ENCODE measurements around the gene CLDN22. TPM values are rescaled to one million over a fixed set of nuclear protein-coding genes. Genes with fewer than 3 reads are reported as not detected.
A peak's percentile ranks its signal among the peaks of the same experiment; 100 is the strongest.
"Not testable (repeated sequence)": the region's sequence is repeated elsewhere in the genome, so short reads cannot be mapped to it uniquely, and the experiment has no call there.

CLDN22 gene
- total and polyA plus RNA-seq, 10 donors = not detected

DNA sequence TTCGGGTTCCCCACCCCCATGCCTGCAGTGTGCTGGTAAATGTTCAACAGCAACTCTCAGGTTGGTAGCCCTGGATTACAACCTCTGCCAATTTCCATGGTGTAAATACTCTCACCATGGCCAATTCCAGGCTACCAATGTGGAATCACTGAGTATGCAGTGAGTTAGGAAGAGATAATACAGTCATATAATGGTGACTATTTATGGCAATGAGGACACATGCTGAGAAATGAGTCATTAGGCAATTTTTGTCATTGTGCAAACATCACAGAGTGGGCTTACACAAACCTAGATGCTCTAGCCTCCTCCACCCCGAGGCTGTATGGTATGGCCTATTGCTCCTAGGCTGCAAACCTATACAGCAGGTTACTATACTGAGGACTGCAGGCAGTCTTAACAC, 6.8 kb upstream of the CLDN22 start:
- WGBS, 5 donors = 37 to 82% (median 75%) methylated on average over 2 of the region's 2 CpGs
- Histone ChIP-seq H3K27me3 (replicated peaks in 1 of 7) (no peaks in the 10 kb centered on the region), H3K27ac (no peak overlapping the region), H3K4me3 (no peak overlapping the region), H3K4me1 (no peaks in the 10 kb centered on the region), H3K36me3 (no peaks in the 10 kb centered on the region), H3K9me3 (peaks cover 0 to 12% (median 0%) of the 10 kb centered on the region in 8 donors)
- TF ChIP-seq, protein P1, sequence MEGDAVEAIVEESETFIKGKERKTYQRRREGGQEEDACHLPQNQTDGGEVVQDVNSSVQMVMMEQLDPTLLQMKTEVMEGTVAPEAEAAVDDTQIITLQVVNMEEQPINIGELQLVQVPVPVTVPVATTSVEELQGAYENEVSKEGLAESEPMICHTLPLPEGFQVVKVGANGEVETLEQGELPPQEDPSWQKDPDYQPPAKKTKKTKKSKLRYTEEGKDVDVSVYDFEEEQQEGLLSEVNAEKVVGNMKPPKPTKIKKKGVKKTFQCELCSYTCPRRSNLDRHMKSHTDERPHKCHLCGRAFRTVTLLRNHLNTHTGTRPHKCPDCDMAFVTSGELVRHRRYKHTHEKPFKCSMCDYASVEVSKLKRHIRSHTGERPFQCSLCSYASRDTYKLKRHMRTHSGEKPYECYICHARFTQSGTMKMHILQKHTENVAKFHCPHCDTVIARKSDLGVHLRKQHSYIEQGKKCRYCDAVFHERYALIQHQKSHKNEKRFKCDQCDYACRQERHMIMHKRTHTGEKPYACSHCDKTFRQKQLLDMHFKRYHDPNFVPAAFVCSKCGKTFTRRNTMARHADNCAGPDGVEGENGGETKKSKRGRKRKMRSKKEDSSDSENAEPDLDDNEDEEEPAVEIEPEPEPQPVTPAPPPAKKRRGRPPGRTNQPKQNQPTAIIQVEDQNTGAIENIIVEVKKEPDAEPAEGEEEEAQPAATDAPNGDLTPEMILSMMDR (IDR thresholded peaks at IDR 0.05 in 8 of 11, conservative IDR thresholded peaks at IDR 0.05 in 3 of 11) = no peak
- TF ChIP-seq POLR2A (IDR thresholded peaks at IDR 0.05) = no peak
- TF ChIP-seq POLR2AphosphoS5 (IDR thresholded peaks at IDR 0.05) = no peak
- no peak for DNase-seq
- intact Hi-C loops (cut with DNase I; ENCODE audit: low total_unique reads) = no loop called here

DNA sequence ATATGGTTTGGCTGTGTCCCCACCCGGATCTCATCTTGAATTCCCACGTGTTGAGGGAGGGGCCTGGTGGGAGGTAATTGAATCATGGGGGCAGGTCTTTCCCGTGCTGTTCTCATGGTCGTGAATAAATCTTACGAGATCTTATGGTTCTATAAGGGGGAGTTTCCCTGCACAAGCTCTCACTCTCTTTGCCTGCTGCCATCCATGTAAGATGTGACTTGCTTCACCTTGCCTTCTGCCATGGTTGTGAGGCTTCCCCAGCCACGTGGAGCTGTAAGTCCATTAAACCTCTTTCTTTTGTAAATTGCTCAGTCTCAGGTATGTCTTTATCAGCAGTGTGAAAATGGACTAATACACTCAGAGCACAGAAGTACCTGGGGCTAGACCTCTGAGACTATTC, 6.3 kb upstream of the CLDN22 start:
- intact Hi-C loops (cut with DNase I; ENCODE audit: low total_unique reads); H3K4me3 ChIP-seq; H3K27me3 ChIP-seq (replicated peaks in 1 of 7); H3K36me3 ChIP-seq; H3K27ac ChIP-seq; H3K4me1 ChIP-seq: not testable (repeated sequence)
- peak; percentile 23 for DNase-seq
- 85 to 90% (median 89%) methylated on average over 6 of the region's 6 CpGs for WGBS, 5 donors
- H3K9me3 ChIP-seq = peaks cover 0 to 12% (median 0%) of the 10 kb centered on the region in 8 donors

DNA sequence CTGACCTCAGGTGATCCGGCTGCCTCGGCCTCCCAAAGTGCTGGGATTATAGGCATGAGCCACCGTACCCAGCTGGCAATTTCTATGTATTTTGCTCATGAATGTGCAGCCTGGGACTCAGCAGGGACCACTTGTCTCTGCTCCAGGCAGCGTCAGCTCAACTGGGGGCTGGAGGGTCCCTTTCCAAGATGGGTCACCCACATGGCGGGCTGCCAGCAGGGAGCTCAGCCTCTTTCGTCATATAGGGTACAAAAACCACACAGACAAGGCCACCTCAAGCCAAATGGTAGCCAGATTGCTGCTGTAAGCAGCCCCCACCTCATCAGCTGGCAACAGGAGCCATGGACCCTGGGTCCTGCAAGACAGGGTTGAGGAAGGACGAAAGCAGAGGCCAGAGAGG, 4.5 kb upstream of the CLDN22 start:
- no peak overlapping the region for H3K4me3 ChIP-seq
- no peak overlapping the region for H3K27ac ChIP-seq
- intact Hi-C loops (cut with DNase I; ENCODE audit: low total_unique reads) = no loop called here
- no peak for DNase-seq
- H3K4me1 ChIP-seq = no peaks in the 10 kb centered on the region
- H3K9me3 ChIP-seq = peaks cover 0 to 12% (median 0%) of the 10 kb centered on the region in 8 donors
- H3K36me3 ChIP-seq = no peaks in the 10 kb centered on the region
- TF ChIP-seq, protein P1 (IDR thresholded peaks at IDR 0.05 in 8 of 11, conservative IDR thresholded peaks at IDR 0.05 in 3 of 11) = no peak
- TF ChIP-seq POLR2A (IDR thresholded peaks at IDR 0.05) (no peak), POLR2AphosphoS5 (IDR thresholded peaks at IDR 0.05) (no peak)
- WGBS, 5 donors = 61 to 90% (median 89%) methylated on average over 2 to 7 of the region's 7 CpGs
- H3K27me3 ChIP-seq (replicated peaks in 1 of 7) = no peaks in the 10 kb centered on the region

DNA sequence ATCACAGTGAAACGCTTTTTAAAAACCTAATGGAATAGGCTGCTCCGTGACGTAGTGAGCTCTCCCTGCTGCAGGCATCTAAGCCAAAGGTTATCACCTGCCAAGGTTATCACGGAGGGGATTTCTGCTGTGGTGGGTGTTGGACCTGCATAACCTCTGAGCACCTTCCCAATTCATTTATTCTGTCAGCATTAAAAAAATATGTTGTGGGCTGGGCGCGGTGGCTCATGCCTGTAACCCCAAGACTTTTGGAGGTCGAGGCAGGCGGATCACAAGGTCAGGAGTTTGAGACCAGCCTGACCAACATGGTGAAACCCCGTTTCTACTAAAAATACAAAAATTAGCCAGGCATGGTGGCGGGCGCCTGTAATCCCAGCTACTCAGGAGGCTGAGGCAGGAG, 4.0 kb upstream of the CLDN22 start:
- 83 to 94% (median 91%) methylated on average over 11 of the region's 11 CpGs for WGBS, 5 donors
- DNase-seq; H3K9me3 ChIP-seq; H3K36me3 ChIP-seq; H3K4me1 ChIP-seq; H3K4me3 ChIP-seq; H3K27ac ChIP-seq; intact Hi-C loops (cut with DNase I; ENCODE audit: low total_unique reads); H3K27me3 ChIP-seq (replicated peaks in 1 of 7): not testable (repeated sequence)

DNA sequence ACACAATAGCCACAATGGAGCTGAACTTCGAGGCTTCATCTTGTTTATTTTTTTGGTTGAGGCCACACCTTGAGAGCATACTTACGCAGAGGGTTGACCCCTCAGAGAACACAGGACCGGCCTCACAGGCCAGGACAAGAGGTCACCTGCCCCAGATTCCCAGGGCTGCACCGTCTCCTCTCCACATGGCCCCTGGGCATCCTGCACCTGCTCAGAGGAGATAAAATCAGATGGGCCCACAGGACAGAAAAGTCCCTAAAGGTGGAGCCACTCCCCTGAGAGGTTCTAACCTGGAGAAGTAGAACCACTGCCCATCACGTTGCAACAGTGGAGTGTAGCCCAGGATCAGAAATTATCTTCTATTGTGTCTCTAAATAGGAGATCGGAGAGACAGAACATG, 3.2 kb upstream of the CLDN22 start:
- Histone ChIP-seq H3K9me3 (peaks cover 0 to 8% (median 0%) of the 10 kb centered on the region in 8 donors), H3K36me3 (no peaks in the 10 kb centered on the region), H3K27ac (no peak overlapping the region), H3K27me3 (replicated peaks in 1 of 7) (no peaks in the 10 kb centered on the region), H3K4me3 (no peak overlapping the region), H3K4me1 (no peaks in the 10 kb centered on the region)
- intact Hi-C loops (cut with DNase I; ENCODE audit: low total_unique reads) = no loop called here
- TF ChIP-seq POLR2A (IDR thresholded peaks at IDR 0.05) (no peak), POLR2AphosphoS5 (IDR thresholded peaks at IDR 0.05) (no peak)
- TF ChIP-seq, protein P1 (IDR thresholded peaks at IDR 0.05 in 8 of 11, conservative IDR thresholded peaks at IDR 0.05 in 3 of 11) = no peak
- 84 to 91% (median 88%) methylated on average over 6 of the region's 6 CpGs for WGBS, 5 donors
- no peak for DNase-seq

Measured in spleen (tissue), 11 donors.